A549 (cell line): Measurements from ENCODE around the gene UHRF1. TPM values are rescaled to one million over a fixed set of nuclear protein-coding genes. Genes with fewer than 3 reads are reported as not detected.

Experiments used
- ATAC-seq, 2 experiments: fragments of 200-7000 bp in 1 of 2; fragments of >200 bp in 1 of 2; cut with Nextera tagmentation in 1 of 2; cut with Tn5 transposase in 1 of 2; 3 replicates each; pipeline versions ENCODE4 v1.8.0 to v1.9.1; 2018 to 2020; ENCODE audit warnings: mild to moderate bottlenecking in 1 of 2, moderate library complexity in 1 of 2
- CTCF ChIA-PET: fragments of 300-600 bp; sonication (Branson Sonifier 250); formaldehyde crosslinking; extraction: SDS; loops from one replicate; lab custom pipeline; 2021; ENCODE audit warnings: antibody characterized with exemption, inconsistent platforms; lab: Yijun Ruan, JAX
- POLR2A ChIA-PET: fragments of 350-600 bp; formaldehyde crosslinking; extraction: SDS; loops from one replicate; lab custom pipeline; 2021; ENCODE audit warnings: antibody characterized with exemption, inconsistent platforms; lab: Yijun Ruan, JAX
- DNase-seq, 2 experiments: peaks; one replicate each; pipeline versions ENCODE4 v3.0.0 to v3.0.0-alpha.2; 2011 to 2016; ENCODE audit warnings: low read depth in 1 of 2, low spot score in 1 of 2
- FAIRE-seq: peaks from 2 replicates; lab custom pipeline; 2011; peaks lifted over from hg19 to GRCh38; lab: Jason Lieb, UNC
- H3K27ac ChIP-seq, 2 experiments: fragments of >200 bp; sonication (Bioruptor Twin); formaldehyde crosslinking; 3 replicates each; pipeline ENCODE4 v1.5.1; 2016 to 2017
- H3K4me1 ChIP-seq: fragments of >200 bp; sonication (Bioruptor Twin); formaldehyde crosslinking; 3 replicates; pipeline ENCODE4 v1.6.1; 2016
- H3K4me2 ChIP-seq: fragments of >200 bp; sonication (Bioruptor Twin); formaldehyde crosslinking; 3 replicates; pipeline ENCODE4 v1.6.1; 2016
- H3K4me3 ChIP-seq: fragments of >200 bp; sonication (Bioruptor Twin); formaldehyde crosslinking; 3 replicates; pipeline ENCODE4 v1.5.1; 2016
- H3K9me3 ChIP-seq: fragments of >200 bp; sonication (Bioruptor Twin); formaldehyde crosslinking; 3 replicates; pipeline ENCODE4 v1.6.1; 2016
- CEBPB ChIP-seq, 2 experiments: fragments of >200 bp in 1 of 2; sonication (Bioruptor Twin) in 1 of 2; formaldehyde crosslinking in 1 of 2; IDR thresholded peaks; 2 replicates each; pipeline ENCODE4 v1.6.1; 2012 to 2016
- CHD2 ChIP-seq: fragments of 150-350 bp; IDR thresholded peaks from 2 replicates; pipeline ENCODE4 v1.6.1; 2014; ENCODE audit warnings: low read length; ENCODE audit not compliant: partially characterized antibody
- CTCF ChIP-seq: fragments of >200 bp; sonication (Bioruptor Twin); formaldehyde crosslinking; IDR thresholded peaks from 3 replicates; pipeline ENCODE4 v1.5.1; 2016
- EHF ChIP-seq: fragments of 250-450 bp; sonication (Bioruptor Pico); IDR thresholded peaks from 2 replicates; pipeline ENCODE4 v1.5.0; 2020; ENCODE audit warnings: mild to moderate bottlenecking
- EHMT2 ChIP-seq: fragments of 200-600 bp; sonication (generic); IDR thresholded peaks from 2 replicates; pipeline ENCODE4 v1.6.1; 2016; ENCODE audit warnings: antibody characterized with exemption, low read depth, mild to moderate bottlenecking, moderate library complexity
- FOSL2 ChIP-seq, 2 experiments: fragments of 450-650 bp in 1 of 2; fragments of >200 bp in 1 of 2; sonication (Bioruptor Twin) in 1 of 2; formaldehyde crosslinking; IDR thresholded peaks; 2 replicates each; pipeline versions ENCODE4 v1.5.0 to v1.6.1; 2016 to 2020; ENCODE audit warnings: mild to moderate bottlenecking in 1 of 2, moderate library complexity in 1 of 2
- HDAC2 ChIP-seq: fragments of 200-600 bp; sonication (generic); IDR thresholded peaks from 2 replicates; pipeline ENCODE4 v1.6.1; 2016
- HMGXB4 ChIP-seq: fragments of 250-450 bp; sonication (Bioruptor Pico); IDR thresholded peaks from 2 replicates; pipeline ENCODE4 v1.5.0; 2021; ENCODE audit warnings: mild to moderate bottlenecking, moderate library complexity, borderline replicate concordance
- HOXB5 ChIP-seq: fragments of 250-450 bp; sonication (Bioruptor Pico); IDR thresholded peaks from 2 replicates; pipeline ENCODE4 v1.5.0; 2020; ENCODE audit warnings: mild to moderate bottlenecking, moderate library complexity
- KDM1A ChIP-seq: fragments of 200-600 bp; sonication (generic); IDR thresholded peaks from 2 replicates; pipeline ENCODE4 v1.6.1; 2016; ENCODE audit warnings: low read depth, mild to moderate bottlenecking
- MAFK ChIP-seq: fragments of 450-650 bp; IDR thresholded peaks from 2 replicates; pipeline ENCODE4 v1.6.1; 2014; ENCODE audit not compliant: partially characterized antibody
- MAX ChIP-seq: IDR thresholded peaks from 2 replicates; pipeline ENCODE4 v1.6.1; 2012
- NFE2L2 ChIP-seq: fragments of 150-350 bp; conservative IDR thresholded peaks from 2 replicates; pipeline ENCODE4 v1.6.1; 2014; ENCODE audit warnings: low read length
- PHF8 ChIP-seq: fragments of 200-600 bp; sonication (generic); IDR thresholded peaks from 2 replicates; pipeline ENCODE4 v1.6.1; 2016; ENCODE audit warnings: low read depth, mild to moderate bottlenecking, antibody characterized with exemption, moderate library complexity, borderline replicate concordance
- RARB ChIP-seq: fragments of 250-450 bp; sonication (Bioruptor Pico); IDR thresholded peaks from 2 replicates; pipeline ENCODE4 v1.8.0; 2021; ENCODE audit warnings: mild to moderate bottlenecking, moderate library complexity
- SREBF2 ChIP-seq: fragments of 450-650 bp; IDR thresholded peaks from 2 replicates; pipeline ENCODE4 v1.6.1; 2014; ENCODE audit warnings: mild to moderate bottlenecking, moderate library complexity
- ZSCAN20 ChIP-seq: fragments of 250-450 bp; sonication (Bioruptor Pico); IDR thresholded peaks from 2 replicates; pipeline ENCODE4 v1.8.0; 2022; ENCODE audit warnings: mild to moderate bottlenecking, moderate library complexity
- WGBS: methylation state at CpG from one replicate; pipeline ENCODE4 v1.1.6; 2017; ENCODE audit errors: missing lambda C conversion rate; 5-methylcytosine and 5-hydroxymethylcytosine counted together
- polyA plus RNA-seq, 4 experiments: library from polyadenylated mRNA; depleted of rRNA in 3 of 4; stranded (reverse); fragments of >200 nt; fragmentation: RNase III in 1 of 4; extraction: RNeasy Plus Mini Kit Qiagen cat#74134 plus additional on column Dnase treatment in 1 of 4; gene quantifications; 2 replicates in 3 of 4; 3 replicates in 1 of 4; pipeline ENCODE4 v1.2.3, GENCODE V29; 2011 to 2017
- TF ChIP-seq, protein P1 (sequence below): fragments of 200-600 bp; sonication (generic); IDR thresholded peaks from 2 replicates; pipeline ENCODE4 v1.6.1; 2016; ENCODE audit warnings: antibody characterized with exemption, mild to moderate bottlenecking, moderate library complexity

The UHRF1 gene
- polyA plus RNA-seq, 2 of the 4 experiments (the other 2 are of a cell fraction) = 7.2 to 52.3 TPM

GRCh38 chr19:4906963-4907362, 2.3 kb upstream of the UHRF1 start:
- no peak for FAIRE-seq
- ChIA-PET POLR2A (interaction anchor here (0.6 to 1.2 kb wide), 2 partner anchors 62 to 79 kb away, joined by 3 to 5 read pairs; no protein-coding TSS in a partner anchor), CTCF (interaction anchor here (0.7 to 7.3 kb wide), 5 partner anchors 35 to 124 kb away, joined by 3 to 40 read pairs (median 3); no protein-coding TSS in a partner anchor)
- Histone ChIP-seq H3K9me3 (no peaks in the 10 kb centered on the region), H3K4me2 (no peak overlapping the region), H3K27ac (no peak overlapping the region), H3K4me3 (no peak overlapping the region), H3K4me1 (peaks cover 19% of the 10 kb centered on the region)
- no peak for ATAC-seq
- no peak for DNase-seq
- TF ChIP-seq, protein P1, sequence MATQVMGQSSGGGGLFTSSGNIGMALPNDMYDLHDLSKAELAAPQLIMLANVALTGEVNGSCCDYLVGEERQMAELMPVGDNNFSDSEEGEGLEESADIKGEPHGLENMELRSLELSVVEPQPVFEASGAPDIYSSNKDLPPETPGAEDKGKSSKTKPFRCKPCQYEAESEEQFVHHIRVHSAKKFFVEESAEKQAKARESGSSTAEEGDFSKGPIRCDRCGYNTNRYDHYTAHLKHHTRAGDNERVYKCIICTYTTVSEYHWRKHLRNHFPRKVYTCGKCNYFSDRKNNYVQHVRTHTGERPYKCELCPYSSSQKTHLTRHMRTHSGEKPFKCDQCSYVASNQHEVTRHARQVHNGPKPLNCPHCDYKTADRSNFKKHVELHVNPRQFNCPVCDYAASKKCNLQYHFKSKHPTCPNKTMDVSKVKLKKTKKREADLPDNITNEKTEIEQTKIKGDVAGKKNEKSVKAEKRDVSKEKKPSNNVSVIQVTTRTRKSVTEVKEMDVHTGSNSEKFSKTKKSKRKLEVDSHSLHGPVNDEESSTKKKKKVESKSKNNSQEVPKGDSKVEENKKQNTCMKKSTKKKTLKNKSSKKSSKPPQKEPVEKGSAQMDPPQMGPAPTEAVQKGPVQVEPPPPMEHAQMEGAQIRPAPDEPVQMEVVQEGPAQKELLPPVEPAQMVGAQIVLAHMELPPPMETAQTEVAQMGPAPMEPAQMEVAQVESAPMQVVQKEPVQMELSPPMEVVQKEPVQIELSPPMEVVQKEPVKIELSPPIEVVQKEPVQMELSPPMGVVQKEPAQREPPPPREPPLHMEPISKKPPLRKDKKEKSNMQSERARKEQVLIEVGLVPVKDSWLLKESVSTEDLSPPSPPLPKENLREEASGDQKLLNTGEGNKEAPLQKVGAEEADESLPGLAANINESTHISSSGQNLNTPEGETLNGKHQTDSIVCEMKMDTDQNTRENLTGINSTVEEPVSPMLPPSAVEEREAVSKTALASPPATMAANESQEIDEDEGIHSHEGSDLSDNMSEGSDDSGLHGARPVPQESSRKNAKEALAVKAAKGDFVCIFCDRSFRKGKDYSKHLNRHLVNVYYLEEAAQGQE = no peak
- TF ChIP-seq FOSL2 (IDR thresholded peaks at IDR 0.05) (no peak), FOSL2 (CRISPR knock-in tag; IDR thresholded peaks at IDR 0.05) (no peak), MAX (no peak), HMGXB4 (no peak), MAFK (no peak), CTCF (no peak), EHMT2 (no peak), SREBF2 (no peak), HDAC2 (no peak), CEBPB (IDR thresholded peaks at IDR 0.05) (no peak), ZSCAN20 (no peak), CHD2 (no peak), RARB (CRISPR knock-in tag) (no peak), EHF (CRISPR knock-in tag) (no peak), HOXB5 (CRISPR knock-in tag) (no peak), KDM1A (no peak), NFE2L2 (no peak), PHF8 (no peak)
- WGBS = 86% methylated on average over 8 of the region's 8 CpGs

DNA sequence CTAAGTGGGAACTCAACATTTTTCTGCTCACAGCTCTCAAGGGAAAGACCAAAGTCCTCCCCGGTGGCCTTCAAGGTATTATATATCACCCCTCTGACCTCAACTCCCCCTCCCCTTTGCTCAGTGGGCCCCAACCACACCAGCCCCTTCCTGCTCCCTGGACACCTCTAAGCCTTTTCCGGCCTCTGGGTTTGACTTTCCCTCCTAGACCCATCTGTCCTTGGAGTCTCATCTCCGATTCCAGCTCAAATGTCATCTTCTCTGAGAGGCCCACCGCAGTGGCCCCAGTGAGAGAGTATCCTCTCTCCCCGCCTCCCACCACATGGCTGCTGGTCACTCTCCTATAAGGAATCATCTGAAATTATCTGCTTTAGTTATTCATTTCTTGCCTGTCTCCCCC, 941 bp upstream of the UHRF1 start:
- no peak for ATAC-seq
- CTCF ChIA-PET = interaction anchor here (3.1 to 7.3 kb wide), 2 partner anchors 36 to 99 kb away, joined by 9 to 40 read pairs; no protein-coding TSS in a partner anchor
- Histone ChIP-seq H3K4me3 (no peak overlapping the region), H3K9me3 (no peaks in the 10 kb centered on the region), H3K4me2 (no peak overlapping the region), H3K27ac (peak overlapping the region in 1 of 2 experiments; percentile 95; a peak in 2 of 6 replicates), H3K4me1 (peaks cover 32% of the 10 kb centered on the region)
- FAIRE-seq = no peak
- DNase-seq = no peak
- POLR2A ChIA-PET = no interaction called here
- 92% methylated on average over 5 of the region's 5 CpGs for WGBS
- TF ChIP-seq EHF (CRISPR knock-in tag) (no peak), HOXB5 (CRISPR knock-in tag) (no peak)
